ENCODE results near the gene PPARA.
"Not testable (repeated sequence)": the region's sequence is repeated elsewhere in the genome, so short reads cannot be mapped to it uniquely, and the experiment has no call there.

PPARA gene

DNA sequence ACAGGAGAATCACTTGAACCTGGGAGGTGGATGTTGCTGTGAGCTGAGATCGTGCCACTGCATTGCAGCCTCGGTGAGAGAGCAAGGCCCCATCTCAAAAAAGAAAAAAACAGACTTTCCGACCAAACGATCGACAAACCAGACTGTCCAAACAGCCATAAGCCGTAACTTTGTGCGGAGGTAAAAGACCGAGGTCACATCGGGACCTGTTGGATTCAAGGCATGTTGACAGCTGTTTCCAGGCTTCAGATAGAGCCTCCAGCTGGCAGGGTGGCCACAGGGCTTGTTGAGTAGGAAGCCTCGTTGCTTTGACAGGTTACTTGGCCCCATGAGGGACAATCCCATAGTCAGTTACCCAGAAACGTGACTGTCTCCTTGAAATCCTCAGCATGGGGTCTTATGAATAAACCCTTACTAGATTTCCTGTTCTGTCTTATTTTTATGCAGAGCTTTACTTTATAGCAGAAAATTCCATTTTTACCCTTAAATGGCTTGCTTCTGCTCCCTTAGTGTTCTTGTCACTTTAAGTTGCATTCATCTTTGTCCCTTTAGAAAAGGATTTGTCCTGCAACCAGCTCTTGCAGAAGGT, 22.3 kb downstream of the PPARA start:
- no peak for DNase-seq (ENCODE audit: low read depth)

GRCh38 chr22:46173152-46173551, 22.8 kb downstream of the PPARA start:
- no peak for DNase-seq (ENCODE audit: low read depth)

- DNase-seq (ENCODE audit: low read depth) = peak; percentile 93
These were observed 25.3 kb downstream of the PPARA start for GRCh38 chr22:46175631-46176030.

DNA sequence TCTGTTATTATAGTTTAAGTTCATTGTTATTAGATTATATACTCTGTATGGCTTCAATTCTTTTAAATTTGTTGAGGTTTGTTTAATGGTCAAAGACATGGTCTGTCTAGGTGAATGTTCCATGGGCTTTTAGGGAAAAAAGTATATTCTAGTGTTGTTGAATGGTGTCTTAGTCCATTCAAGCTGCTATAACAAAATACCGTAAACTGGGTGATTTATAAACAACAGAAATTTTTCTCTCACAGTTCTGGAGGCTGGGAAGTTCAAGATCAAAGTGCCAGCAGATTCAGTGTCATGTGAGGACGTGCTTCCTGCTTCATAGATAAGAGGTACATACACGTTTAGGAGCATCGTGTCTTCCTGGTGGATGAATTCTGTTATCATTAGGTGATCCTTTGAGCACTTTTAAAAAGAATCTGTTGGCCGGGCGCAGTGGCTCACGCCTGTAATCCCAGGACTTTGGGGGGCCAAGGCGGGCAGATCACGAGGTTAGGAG, 26.2 kb downstream of the PPARA start:
- DNase-seq (ENCODE audit: low read depth) = no peak

DNA sequence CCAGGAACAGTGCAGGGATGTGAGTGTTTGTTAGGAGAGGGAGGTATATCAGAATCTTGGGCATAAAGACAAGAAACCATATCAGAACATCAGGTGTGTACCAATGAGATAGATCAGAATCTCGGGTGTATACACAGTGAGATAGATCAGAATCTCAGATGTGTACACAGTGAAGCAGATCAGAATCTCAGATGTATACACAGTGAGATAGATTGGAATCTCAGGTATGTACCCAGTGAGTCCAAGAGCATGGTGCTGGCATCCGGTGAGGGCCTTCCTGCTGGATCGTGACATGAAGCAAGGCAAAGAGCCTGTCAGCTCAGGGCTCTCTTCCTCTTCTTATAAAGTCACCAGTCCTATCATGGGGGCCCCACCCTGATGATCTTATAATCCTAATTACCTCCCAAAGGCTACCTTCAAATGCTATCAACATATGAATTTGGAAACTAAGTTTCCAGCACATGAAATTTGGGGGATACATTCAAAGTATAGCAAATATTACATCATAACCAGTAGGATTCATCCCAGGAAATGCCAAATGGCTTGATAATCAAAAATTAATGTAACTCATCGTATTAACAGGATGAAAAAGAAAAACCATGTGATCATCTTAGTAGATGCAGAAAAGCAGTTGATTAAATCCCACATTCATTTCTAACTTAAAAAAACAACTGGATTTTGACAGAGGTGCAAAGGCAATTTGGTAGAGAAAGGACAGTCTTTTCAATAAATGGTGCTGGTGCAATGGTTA, 28.6 kb downstream of the PPARA start:
- DNase-seq (ENCODE audit: low read depth) = peak; percentile 63

- DNase-seq (ENCODE audit: low read depth) = no peak
These were observed 29.4 kb downstream of the PPARA start for GRCh38 chr22:46179748-46180147.

GRCh38 chr22:46180370-46181137, 30.2 kb downstream of the PPARA start:
- no peak for DNase-seq (ENCODE audit: low read depth)

GRCh38 chr22:46183733-46184132, 33.4 kb downstream of the PPARA start:
- no peak for DNase-seq (ENCODE audit: low read depth)

DNA sequence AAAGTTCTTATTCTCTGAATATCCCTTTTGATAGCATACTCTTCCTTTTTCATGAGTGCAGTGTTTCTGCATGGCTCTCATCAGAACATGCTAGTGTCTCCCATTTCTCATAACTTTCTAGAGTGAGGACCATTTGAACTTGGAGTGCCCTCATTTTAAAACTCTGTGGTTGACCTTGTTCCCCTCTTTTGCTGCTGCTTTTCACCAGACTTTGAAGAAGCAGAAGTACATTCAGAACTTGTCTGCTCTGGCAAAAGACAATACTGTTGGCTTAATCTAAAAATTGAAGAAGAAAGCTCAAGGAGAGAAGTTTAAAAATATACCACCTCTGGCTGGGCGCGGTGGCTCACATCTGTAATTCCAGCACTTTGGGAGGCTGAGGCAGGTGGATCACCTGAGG, 35.0 kb downstream of the PPARA start:
- DNase-seq (ENCODE audit: low read depth) = no peak

DNA sequence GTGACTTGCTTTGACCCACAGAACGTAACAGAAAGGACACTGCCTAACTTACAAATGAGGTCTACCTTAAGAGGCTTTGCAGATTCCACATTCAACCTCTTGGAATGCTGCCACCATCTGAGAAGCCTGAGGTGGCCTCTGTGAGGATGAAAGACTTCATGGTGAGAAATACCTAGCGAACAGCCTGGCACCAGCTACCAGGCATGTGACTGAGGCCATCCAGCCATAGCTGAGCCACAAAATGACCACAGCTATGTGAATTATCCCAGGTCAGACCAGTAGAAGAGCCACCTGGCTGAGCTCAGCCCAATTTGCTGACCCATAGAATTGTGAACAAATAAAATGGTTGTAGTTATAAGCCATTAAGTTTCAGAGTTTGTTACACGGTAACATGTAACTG, 37.5 kb downstream of the PPARA start:
- no peak for DNase-seq (ENCODE audit: low read depth)

DNA sequence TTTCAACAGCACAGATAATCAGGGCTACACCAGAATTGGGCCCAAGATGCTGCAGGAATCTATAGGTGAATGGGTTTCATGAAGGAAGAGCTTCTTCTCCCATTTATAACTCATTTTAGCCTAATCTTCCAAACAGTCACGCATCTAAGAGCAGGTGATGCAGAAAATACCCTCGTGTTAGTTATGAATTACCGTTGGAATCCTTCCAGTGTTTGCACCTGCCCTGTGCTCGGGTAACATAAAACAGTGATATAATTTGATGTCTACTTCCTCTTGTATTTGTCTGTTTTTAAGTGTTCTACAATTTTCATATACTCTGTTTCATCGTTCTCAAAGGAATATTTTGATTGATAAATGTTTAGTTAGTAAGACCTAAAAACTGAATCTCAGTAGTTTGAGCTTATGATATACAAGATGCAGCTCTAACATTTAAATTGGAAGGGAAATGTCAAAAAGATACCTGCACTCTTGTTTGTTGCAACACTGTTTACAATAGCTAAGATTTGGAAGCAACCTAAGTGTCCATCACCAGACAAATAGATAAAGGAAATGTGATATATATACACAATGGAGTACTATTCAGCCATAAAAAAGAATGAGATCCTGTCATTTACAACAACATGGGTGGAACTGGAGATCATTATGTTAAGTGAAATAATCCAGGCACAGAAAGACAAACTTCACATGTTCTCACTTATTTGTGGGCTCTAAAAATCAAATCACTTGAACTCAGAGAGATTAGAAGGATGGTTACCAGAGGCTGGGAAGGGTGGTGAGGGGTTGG, 42.1 kb downstream of the PPARA start:
- no peak for DNase-seq (ENCODE audit: low read depth)

- DNase-seq (ENCODE audit: low read depth) = no peak
These were observed 43.6 kb downstream of the PPARA start for GRCh38 chr22:46193898-46194310.

DNA sequence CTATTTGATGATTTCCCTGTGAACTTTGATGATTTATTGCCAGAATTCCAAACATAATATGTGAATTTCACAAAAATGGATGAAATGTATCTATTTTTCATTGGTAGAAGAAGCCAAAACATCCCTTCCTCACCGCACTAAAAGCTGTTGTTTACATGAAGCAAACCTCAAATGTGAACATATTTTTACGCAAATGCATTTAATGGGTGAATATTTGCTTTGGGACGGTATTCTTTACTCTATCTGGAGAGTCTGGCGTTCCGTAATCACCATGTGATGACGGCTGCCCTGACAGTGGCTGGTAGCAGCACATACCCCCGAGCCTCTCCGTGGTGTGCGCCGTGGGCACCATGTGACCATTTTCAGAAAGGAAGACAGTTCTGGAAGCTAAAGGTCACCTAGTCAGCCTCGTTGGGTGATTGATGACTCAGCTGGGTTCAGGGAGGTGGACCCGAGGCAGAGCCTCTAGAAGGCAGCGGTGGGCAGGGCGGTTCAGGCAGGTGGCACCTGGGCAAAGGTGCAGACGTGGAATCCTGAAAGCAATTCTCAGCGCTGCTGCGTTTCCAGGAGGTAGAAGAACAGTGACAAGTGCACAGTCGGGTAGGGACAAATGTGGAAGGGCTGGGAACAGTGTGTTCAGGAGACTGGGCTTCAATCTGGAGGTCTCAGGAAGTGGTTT, 45.3 kb downstream of the PPARA start:
- no peak for DNase-seq (ENCODE audit: low read depth)

DNA sequence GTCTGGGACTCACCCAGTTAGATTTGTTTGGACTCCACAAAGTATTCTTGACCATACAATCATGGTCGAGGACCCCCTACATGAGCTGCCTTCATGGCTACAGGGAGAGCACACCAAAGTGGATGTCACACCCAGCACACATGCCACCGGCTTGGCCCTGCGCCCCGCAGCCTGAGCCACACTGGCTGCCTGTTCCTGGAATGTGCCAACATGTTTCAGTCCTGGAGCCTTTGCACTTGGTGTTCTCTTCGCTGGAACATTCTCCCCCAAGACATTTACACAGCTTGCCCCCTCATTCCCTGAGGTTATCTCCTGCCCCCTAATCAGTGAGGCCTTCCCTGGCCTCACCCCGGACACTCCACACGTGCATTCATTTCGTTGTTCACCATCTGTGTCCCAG, 46.0 kb downstream of the PPARA start:
- no peak for DNase-seq (ENCODE audit: low read depth)

DNA sequence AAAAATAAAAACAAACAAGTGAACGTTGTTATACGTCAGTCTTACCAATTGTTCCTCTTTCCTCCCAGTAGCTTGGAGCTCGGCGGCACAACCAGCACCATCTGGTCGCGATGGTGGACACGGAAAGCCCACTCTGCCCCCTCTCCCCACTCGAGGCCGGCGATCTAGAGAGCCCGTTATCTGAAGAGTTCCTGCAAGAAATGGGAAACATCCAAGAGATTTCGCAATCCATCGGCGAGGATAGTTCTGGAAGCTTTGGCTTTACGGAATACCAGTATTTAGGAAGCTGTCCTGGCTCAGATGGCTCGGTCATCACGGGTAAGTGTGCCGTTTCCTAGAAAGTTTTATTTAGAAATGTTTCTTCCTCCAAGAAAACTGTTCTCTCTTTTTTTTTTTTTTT, 47.9 kb downstream of the PPARA start:
- no peak for DNase-seq (ENCODE audit: low read depth)

- DNase-seq (ENCODE audit: low read depth) = not testable (repeated sequence)
These were observed 48.5 kb downstream of the PPARA start for GRCh38 chr22:46198806-46199205.

- no peak for DNase-seq (ENCODE audit: low read depth)
These were observed 50.9 kb downstream of the PPARA start for GRCh38 chr22:46201059-46201757.

DNA sequence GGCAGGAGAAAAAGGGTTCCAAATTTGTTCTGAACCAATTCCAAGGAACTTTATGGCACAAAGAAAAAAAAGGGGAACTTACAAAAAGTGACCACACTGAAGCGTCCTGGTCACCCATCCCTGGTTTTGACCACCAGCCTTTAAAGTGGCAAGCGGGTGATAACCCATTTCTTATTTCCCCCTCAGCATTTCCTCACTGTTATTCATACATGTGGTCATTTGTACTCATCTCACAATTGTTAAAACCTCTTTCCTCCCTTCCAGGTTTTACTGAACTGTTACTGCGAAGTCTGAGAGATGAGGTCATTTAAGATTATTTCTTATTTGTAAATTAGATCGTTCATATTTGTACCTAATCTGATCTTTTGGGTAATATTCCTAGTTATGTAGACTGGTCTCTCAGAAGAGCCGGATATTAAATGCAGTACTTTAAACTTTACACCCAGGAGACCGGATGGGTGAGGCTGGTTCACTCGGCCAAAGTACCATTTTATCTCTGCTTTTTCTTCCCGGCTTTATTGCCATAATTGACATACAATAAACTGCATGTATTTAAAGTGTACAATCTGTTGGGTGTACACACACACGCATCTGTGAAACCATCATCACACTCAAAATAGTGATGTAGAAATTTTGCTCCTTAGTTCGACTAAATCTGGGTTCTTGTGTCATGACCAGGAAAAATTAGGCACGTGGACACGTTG, 52.7 kb downstream of the PPARA start:
- DNase-seq (ENCODE audit: low read depth) = no peak

DNA sequence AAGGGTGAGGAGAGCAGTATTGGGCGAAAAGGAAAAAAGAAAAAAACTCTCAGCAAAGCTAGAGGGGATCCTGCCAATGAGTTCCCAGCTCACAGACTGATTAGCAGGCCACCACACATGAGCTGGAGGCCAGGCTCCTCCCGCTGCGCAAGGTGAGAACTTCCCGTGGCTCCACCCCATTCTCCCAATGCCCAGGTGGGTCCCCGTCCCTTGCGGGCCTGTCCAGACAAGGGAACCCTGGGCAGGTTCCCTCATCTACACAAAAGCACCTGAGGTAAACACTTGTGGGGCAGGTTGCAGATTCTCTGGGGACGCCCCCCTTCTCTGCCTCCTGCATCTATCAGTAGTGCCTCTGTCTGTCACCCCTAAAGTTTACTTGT, 53.3 kb downstream of the PPARA start:
- no peak for DNase-seq (ENCODE audit: low read depth)

DNA sequence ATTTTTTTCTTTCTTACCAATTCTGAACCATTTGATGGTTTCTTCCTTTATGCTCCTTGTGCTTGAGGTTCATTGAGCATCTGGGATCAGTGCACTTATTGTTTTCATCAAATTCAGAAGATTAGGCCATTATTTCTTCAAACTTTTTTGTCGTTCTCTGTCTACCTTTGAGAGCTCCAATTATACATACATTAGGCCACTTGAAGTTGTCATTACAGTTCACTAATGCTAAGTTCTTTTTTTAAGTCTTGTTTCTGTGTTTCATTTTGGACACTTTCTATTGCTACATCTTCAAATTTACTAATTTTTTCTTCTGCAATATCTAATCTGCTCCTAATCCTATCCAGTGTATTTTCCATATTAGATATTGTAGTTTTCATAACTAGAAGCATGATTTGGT, 58.9 kb downstream of the PPARA start:
- no peak for DNase-seq (ENCODE audit: low read depth)
